ENCODE measurements around the gene PDE11A.

GRCh38 chr2:177735318-177735803 lies 337.2 kb downstream of the PDE11A start:
- TF ChIP-seq CTCF (IDR thresholded peaks at IDR 0.05; ENCODE audit: low read depth, low read length) (no peak), EZH2phosphoT487 (IDR thresholded peaks at IDR 0.05; ENCODE audit: low read depth) (no peak)
